Neutrophil (primary cell): ENCODE measurements around the gene LYPD4.

Experiments used
- H3K27ac ChIP-seq: fragments of 200-600 bp; sonication (generic); 2 replicates; pipeline ENCODE4 v1.5.1; 2016; ENCODE audit warnings: mild to moderate bottlenecking, moderate library complexity
- H3K27me3 ChIP-seq: fragments of 200-600 bp; sonication (generic); 2 replicates; pipeline ENCODE4 v1.6.0; 2016; ENCODE audit warnings: mild to moderate bottlenecking
- H3K36me3 ChIP-seq: fragments of 200-600 bp; sonication (generic); 2 replicates; pipeline ENCODE4 v1.5.1; 2017
- H3K4me1 ChIP-seq, 2 experiments: fragments of 200-600 bp in 1 of 2; sonication (generic) in 1 of 2; 1 replicate in 1 of 2; 2 replicates in 1 of 2; pipeline versions ENCODE4 v1.5.1 to v1.6.1; 2013 to 2016; ENCODE audit warnings: low read depth in 1 of 2, low read length in 1 of 2, mild to moderate bottlenecking in 1 of 2, moderate library complexity in 1 of 2; ENCODE audit not compliant: control insufficient read depth in 1 of 2, insufficient read depth in 1 of 2
- H3K4me3 ChIP-seq, 2 experiments: fragments of 200-600 bp in 1 of 2; sonication (generic) in 1 of 2; 1 replicate in 1 of 2; 2 replicates in 1 of 2; pipeline ENCODE4 v1.5.1; 2013 to 2016; ENCODE audit warnings: low read depth in 1 of 2, low read length in 1 of 2, mild to moderate bottlenecking in 1 of 2, moderate library complexity in 1 of 2
- H3K9me3 ChIP-seq: fragments of 200-600 bp; sonication (generic); 2 replicates; pipeline ENCODE4 v1.5.1; 2016
- TF ChIP-seq, protein P1 (sequence below): fragments of 200-600 bp; sonication (generic); IDR thresholded peaks from 2 replicates; pipeline ENCODE4 v1.5.1; 2016; ENCODE audit warnings: antibody characterized with exemption

Gene LYPD4

DNA sequence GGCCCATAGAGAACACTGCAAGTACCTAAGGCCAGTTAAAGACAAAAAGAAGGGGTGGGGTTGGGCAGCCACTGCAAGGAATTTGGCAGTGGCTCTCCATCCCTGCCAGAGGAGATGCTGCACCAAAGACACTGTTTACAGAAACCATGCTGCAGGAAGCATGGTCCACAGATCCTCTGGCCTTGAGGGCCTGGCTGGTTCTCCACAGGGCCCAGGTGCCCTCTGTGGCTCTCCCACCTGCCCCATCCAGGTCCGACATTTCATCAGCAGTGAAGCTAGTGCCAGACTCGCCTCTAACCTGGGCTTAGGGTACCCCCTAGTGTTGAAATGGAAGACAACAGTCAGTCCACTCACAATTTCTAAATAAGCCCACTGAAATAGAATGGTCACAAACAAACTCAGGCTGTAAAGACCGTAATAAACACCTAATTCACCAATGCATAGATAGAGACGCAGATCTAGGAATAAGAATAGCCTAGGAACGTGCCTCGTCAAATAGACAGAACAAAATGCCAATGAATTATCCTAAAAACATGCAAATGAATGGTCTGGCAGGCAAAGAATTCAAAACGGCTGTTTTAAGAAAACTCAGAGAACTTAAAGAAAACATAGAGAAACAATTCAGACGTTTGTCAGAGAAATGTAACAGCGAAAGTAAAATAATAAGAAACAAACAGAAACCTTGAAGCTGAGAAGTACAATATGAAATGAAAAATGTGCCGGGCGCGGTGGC is 23.3 kb downstream of the LYPD4 start:
- peaks cover 1% of the 10 kb centered on the region for H3K27me3 ChIP-seq
- no peak overlapping the region for H3K4me3 ChIP-seq
- H3K36me3 ChIP-seq = peaks cover 3% of the 10 kb centered on the region
- no peaks in the 10 kb centered on the region for H3K9me3 ChIP-seq
- TF ChIP-seq, protein P1, sequence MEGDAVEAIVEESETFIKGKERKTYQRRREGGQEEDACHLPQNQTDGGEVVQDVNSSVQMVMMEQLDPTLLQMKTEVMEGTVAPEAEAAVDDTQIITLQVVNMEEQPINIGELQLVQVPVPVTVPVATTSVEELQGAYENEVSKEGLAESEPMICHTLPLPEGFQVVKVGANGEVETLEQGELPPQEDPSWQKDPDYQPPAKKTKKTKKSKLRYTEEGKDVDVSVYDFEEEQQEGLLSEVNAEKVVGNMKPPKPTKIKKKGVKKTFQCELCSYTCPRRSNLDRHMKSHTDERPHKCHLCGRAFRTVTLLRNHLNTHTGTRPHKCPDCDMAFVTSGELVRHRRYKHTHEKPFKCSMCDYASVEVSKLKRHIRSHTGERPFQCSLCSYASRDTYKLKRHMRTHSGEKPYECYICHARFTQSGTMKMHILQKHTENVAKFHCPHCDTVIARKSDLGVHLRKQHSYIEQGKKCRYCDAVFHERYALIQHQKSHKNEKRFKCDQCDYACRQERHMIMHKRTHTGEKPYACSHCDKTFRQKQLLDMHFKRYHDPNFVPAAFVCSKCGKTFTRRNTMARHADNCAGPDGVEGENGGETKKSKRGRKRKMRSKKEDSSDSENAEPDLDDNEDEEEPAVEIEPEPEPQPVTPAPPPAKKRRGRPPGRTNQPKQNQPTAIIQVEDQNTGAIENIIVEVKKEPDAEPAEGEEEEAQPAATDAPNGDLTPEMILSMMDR = peak; percentile 90
- H3K27ac ChIP-seq = peak overlapping the region; percentile 68
- H3K4me1 ChIP-seq = peaks cover 24 to 29% of the 10 kb centered on the region in 2 experiments

DNA sequence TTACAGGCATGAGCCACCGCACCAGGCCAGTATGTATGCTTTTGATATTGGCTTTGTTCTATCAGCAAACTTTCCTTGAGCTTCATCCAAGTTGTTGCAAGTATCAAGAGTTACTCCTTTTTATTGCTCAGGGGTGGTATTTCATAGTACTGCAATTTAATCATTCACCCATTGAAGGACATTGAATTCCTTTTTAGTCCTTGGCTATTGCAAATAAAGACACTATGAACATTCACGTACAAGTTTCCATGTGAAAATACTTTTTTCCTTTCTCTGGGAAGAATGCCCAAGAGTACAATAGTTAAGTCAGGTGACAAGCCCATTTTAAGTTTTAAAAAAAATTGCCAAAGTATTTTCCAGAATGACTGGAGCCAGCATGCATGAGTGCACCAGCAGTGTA is 27.7 kb downstream of the LYPD4 start:
- Histone ChIP-seq H3K4me1 (peaks cover 52 to 57% of the 10 kb centered on the region in 2 experiments), H3K4me3 (no peak overlapping the region), H3K36me3 (peaks cover 17% of the 10 kb centered on the region), H3K9me3 (no peaks in the 10 kb centered on the region), H3K27me3 (no peaks in the 10 kb centered on the region), H3K27ac (no peak overlapping the region)
- TF ChIP-seq, protein P1 = no peak

DNA sequence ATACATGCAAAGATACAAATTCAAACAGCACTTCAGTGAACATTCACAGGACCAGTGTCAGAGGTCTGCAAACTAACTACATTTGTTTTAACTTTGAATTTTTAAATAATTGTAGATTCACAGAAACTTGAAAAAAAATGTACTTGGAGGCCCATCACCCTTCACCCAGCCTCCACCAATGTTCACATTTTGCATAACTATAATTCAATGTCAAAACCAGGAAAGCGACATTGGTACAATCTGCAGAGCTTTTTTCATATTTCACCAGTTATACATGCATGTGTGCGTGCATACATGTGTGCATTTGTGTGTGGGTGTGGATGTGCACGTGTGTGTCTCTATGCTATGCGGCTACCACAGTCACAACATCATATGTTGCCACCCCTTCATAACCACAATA is 29.2 kb downstream of the LYPD4 start:
- peak overlapping the region; percentile 100 for H3K27ac ChIP-seq
- peaks cover 55 to 65% of the 10 kb centered on the region in 2 experiments for H3K4me1 ChIP-seq
- H3K4me3 ChIP-seq = no peak overlapping the region
- peaks cover 28% of the 10 kb centered on the region for H3K36me3 ChIP-seq
- no peaks in the 10 kb centered on the region for H3K27me3 ChIP-seq
- H3K9me3 ChIP-seq = no peaks in the 10 kb centered on the region
- TF ChIP-seq, protein P1 = no peak

DNA sequence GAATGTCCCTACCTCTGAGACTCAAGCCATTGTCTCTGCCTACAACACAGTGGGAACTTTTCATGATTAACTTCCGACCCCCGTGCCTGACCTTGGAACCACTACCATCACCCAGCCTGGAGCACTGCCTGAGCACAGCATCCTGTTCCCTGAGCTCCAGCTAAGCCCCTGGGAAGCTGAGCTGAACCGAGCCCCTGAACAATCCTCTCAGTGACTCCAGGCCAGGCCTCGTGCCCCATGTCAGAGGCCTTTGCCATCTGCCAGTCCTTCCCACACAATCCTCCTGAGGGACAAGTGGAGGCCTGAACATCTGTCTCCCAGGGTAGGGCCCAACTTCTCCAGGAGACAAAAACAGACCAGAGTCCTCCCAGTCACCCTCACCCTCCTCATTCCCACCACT is 30.6 kb downstream of the LYPD4 start:
- Histone ChIP-seq H3K4me3 (no peak overlapping the region), H3K27ac (peak overlapping the region; percentile 100), H3K4me1 (peaks cover 55 to 65% of the 10 kb centered on the region in 2 experiments), H3K27me3 (no peaks in the 10 kb centered on the region), H3K36me3 (peaks cover 42% of the 10 kb centered on the region), H3K9me3 (no peaks in the 10 kb centered on the region)
- TF ChIP-seq, protein P1 = no peak

DNA sequence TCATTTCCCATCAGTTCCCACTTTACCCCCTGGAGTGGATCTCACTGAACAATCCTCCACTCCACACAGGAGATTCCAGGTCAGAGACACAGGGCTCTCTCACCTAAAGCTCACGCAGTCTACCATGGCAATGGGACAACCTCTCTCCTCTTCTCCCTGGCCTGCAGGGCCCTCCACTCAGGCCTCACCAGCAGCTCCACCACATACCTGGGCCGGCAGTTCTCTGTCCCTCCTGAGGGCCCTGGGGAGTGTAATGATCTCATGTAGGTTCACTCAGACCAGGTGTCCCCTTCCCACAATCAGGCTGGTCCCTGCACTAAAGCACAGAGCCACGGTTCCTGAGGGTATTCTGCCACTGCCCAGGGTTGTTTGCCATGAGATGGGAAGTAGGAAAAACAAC is 32.5 kb downstream of the LYPD4 start:
- Histone ChIP-seq H3K27me3 (no peaks in the 10 kb centered on the region), H3K36me3 (peaks cover 60% of the 10 kb centered on the region), H3K27ac (peak overlapping the region; percentile 100), H3K4me3 (peak overlapping the region; percentile 53 to 54), H3K4me1 (peaks cover 71 to 81% of the 10 kb centered on the region in 2 experiments), H3K9me3 (no peaks in the 10 kb centered on the region)
- TF ChIP-seq, protein P1 = no peak
